Glutamatergic neuron (in vitro differentiated cells): ENCODE measurements around the gene KIF25. TPM values are rescaled to one million over a fixed set of nuclear protein-coding genes. Genes with fewer than 3 reads are reported as not detected.

Experiments
- DNase-seq: peaks from one replicate; pipeline ENCODE4 v3.0.0; 2022
- H3K27ac Mint-ChIP-seq: one replicate; pipeline ENCODE4 v1.8.0; 2020; ENCODE audit warnings: mild to moderate bottlenecking, mixed read lengths, inconsistent platforms; ENCODE audit not compliant: unreplicated experiment
- H3K27me3 Mint-ChIP-seq: one replicate; pipeline ENCODE4 v1.8.0; 2020; ENCODE audit warnings: mild to moderate bottlenecking, moderate library complexity, mixed read lengths, inconsistent platforms; ENCODE audit not compliant: unreplicated experiment
- H3K36me3 Mint-ChIP-seq: one replicate; pipeline ENCODE4 v1.8.0; 2020; ENCODE audit warnings: mild to moderate bottlenecking, mixed read lengths, inconsistent platforms; ENCODE audit not compliant: unreplicated experiment
- H3K4me1 Mint-ChIP-seq: one replicate; pipeline ENCODE4 v1.8.0; 2020; ENCODE audit warnings: mild to moderate bottlenecking, low read depth, mixed read lengths, inconsistent platforms; ENCODE audit not compliant: unreplicated experiment
- H3K4me3 Mint-ChIP-seq: one replicate; pipeline ENCODE4 v1.8.0; 2020; ENCODE audit warnings: mild to moderate bottlenecking, mixed read lengths, inconsistent platforms; ENCODE audit not compliant: unreplicated experiment
- H3K9me3 Mint-ChIP-seq: one replicate; pipeline ENCODE4 v1.8.0; 2020; ENCODE audit warnings: mild to moderate bottlenecking, moderate library complexity, mixed read lengths, inconsistent platforms; ENCODE audit not compliant: unreplicated experiment
- CTCF ChIP-seq: fragments of 200-600 bp; sonication (generic); IDR thresholded peaks from one replicate; pipeline ENCODE4 v1.5.0; 2021; ENCODE audit not compliant: partially characterized antibody, unreplicated experiment
- total RNA-seq: library from RNA; stranded (reverse); fragmentation: NEBNext Ultra II Directional; extraction: Animal tissue kit (Norgen Biotek cat#: 25700); gene quantifications from one replicate; pipeline ENCODE4 v1.2.1, GENCODE V29; 2021; ENCODE audit not compliant: unreplicated experiment

Gene KIF25
- total RNA-seq, 1 donor from 2014 or later = not detected

- Mint-ChIP-seq H3K4me3 (no peak overlapping the region), H3K27me3 (no peaks in the 10 kb centered on the region), H3K9me3 (peaks cover 8% of the 10 kb centered on the region), H3K36me3 (peaks cover 23% of the 10 kb centered on the region), H3K27ac (no peak overlapping the region), H3K4me1 (peaks cover 4% of the 10 kb centered on the region)
- no peak for TF ChIP-seq CTCF
- DNase-seq = no peak
Observed at GRCh38 chr6:168042426-168043192, 45.1 kb downstream of the KIF25 start.

GRCh38 chr6:168043193-168043847 lies 45.8 kb downstream of the KIF25 start:
- Mint-ChIP-seq H3K9me3 (peaks cover 9% of the 10 kb centered on the region), H3K27me3 (no peaks in the 10 kb centered on the region), H3K27ac (no peak overlapping the region), H3K4me1 (peaks cover 4% of the 10 kb centered on the region), H3K36me3 (peaks cover 22% of the 10 kb centered on the region), H3K4me3 (no peak overlapping the region)
- TF ChIP-seq CTCF = no peak
- DNase-seq = no peak

GRCh38 chr6:168043848-168044415 lies 46.5 kb downstream of the KIF25 start:
- Mint-ChIP-seq H3K4me1 (peaks cover 4% of the 10 kb centered on the region), H3K9me3 (peaks cover 5% of the 10 kb centered on the region), H3K27ac (no peak overlapping the region), H3K27me3 (no peaks in the 10 kb centered on the region), H3K4me3 (no peak overlapping the region), H3K36me3 (peaks cover 16% of the 10 kb centered on the region)
- TF ChIP-seq CTCF = no peak
- DNase-seq = no peak

- peaks cover 3% of the 10 kb centered on the region for H3K9me3 Mint-ChIP-seq
- no peak for TF ChIP-seq CTCF
- no peaks in the 10 kb centered on the region for H3K27me3 Mint-ChIP-seq
- peaks cover 4% of the 10 kb centered on the region for H3K4me1 Mint-ChIP-seq
- DNase-seq = no peak
- no peak overlapping the region for H3K4me3 Mint-ChIP-seq
- peaks cover 13% of the 10 kb centered on the region for H3K36me3 Mint-ChIP-seq
- no peak overlapping the region for H3K27ac Mint-ChIP-seq
Observed at GRCh38 chr6:168044521-168045130, 47.2 kb downstream of the KIF25 start.
